PC-3 (cell line): ENCODE data around the gene NNT. TPM values are rescaled to one million over a fixed set of nuclear protein-coding genes. Genes with fewer than 3 reads are reported as not detected.

Source experiments
- ATAC-seq: fragments of 200-7000 bp; cut with Tn5 transposase; 2 replicates; pipeline ENCODE4 v1.9.1; 2020; ENCODE audit warnings: mild to moderate bottlenecking, moderate library complexity
- BruUV-seq: library from RNA; stranded (reverse); fragments of 400-500 nt; replicated peaks from 2 replicates; lab custom pipeline; 2021; lab: Mats Ljungman, UMichigan
- CTCF ChIA-PET: fragments of 300-600 bp; sonication (Branson Sonifier 250); formaldehyde crosslinking; loops from one replicate; lab custom pipeline; 2022; ENCODE audit warnings: antibody characterized with exemption; lab: Charles Lee
- POLR2A ChIA-PET: fragments of 300-600 bp; sonication (Branson Sonifier 250); formaldehyde crosslinking; loops from one replicate; lab custom pipeline; 2022; ENCODE audit warnings: antibody characterized with exemption; ENCODE audit not compliant: unreplicated experiment; lab: Charles Lee
- DNase-seq: peaks from one replicate; pipeline ENCODE4 v3.0.0-alpha.2; 2015
- H2AFZ ChIP-seq: fragments of 300-600 bp; sonication (generic); 2 replicates; pipeline ENCODE4 v1.6.0; 2016; ENCODE audit warnings: antibody characterized with exemption, low read length
- H3F3A ChIP-seq: fragments of 300-600 bp; sonication (generic); one replicate; pipeline ENCODE4 v1.6.0; 2017; ENCODE audit warnings: antibody characterized with exemption, low read length, control low read depth, mild to moderate bottlenecking; ENCODE audit not compliant: unreplicated experiment
- H3K27ac ChIP-seq: fragments of 300-600 bp; sonication (generic); 2 replicates; pipeline ENCODE4 v1.5.1; 2016; ENCODE audit warnings: mild to moderate bottlenecking, low read length
- H3K27me3 ChIP-seq: fragments of 300-600 bp; sonication (generic); 2 replicates; pipeline ENCODE4 v1.6.1; 2016; ENCODE audit warnings: low read length, mixed read lengths
- H3K36me3 ChIP-seq: fragments of 300-600 bp; sonication (generic); 2 replicates; pipeline ENCODE4 v1.6.1; 2016; ENCODE audit warnings: low read depth, mixed run types, low read length, mixed read lengths
- H3K4me1 ChIP-seq: fragments of 300-600 bp; sonication (generic); 2 replicates; pipeline ENCODE4 v1.5.1; 2016; ENCODE audit warnings: low read length; ENCODE audit not compliant: insufficient read depth
- H3K4me2 ChIP-seq: fragments of 300-600 bp; sonication (generic); 2 replicates; pipeline ENCODE4 v1.6.0; 2016; ENCODE audit warnings: low read length
- H3K4me3 ChIP-seq: fragments of 300-600 bp; sonication (generic); 2 replicates; pipeline ENCODE4 v1.5.1; 2016; ENCODE audit warnings: mild to moderate bottlenecking, low read length, mixed read lengths
- H3K79me2 ChIP-seq: fragments of 300-600 bp; sonication (generic); 2 replicates; pipeline ENCODE4 v1.6.1; 2017; ENCODE audit warnings: low read length, mixed read lengths
- H3K9ac ChIP-seq: fragments of 300-600 bp; sonication (generic); 2 replicates; pipeline ENCODE4 v1.6.0; 2016; ENCODE audit warnings: mild to moderate bottlenecking, low read length
- H3K9me2 ChIP-seq: fragments of 300-600 bp; sonication (generic); replicated peaks from 2 replicates; pipeline ENCODE4 v1.6.1; 2016; ENCODE audit warnings: mixed run types, low read length, mixed read lengths
- H3K9me3 ChIP-seq: fragments of 300-600 bp; sonication (generic); 2 replicates; pipeline ENCODE4 v1.6.1; 2016; ENCODE audit warnings: low read length, mixed read lengths
- H4K20me1 ChIP-seq: fragments of 300-600 bp; sonication (generic); 2 replicates; pipeline ENCODE4 v1.6.1; 2016; ENCODE audit warnings: low read length, mixed read lengths
- EZH2 ChIP-seq: fragments of 300-600 bp; sonication (generic); IDR thresholded peaks from one replicate; pipeline ENCODE4 v1.6.1; 2017; ENCODE audit warnings: antibody characterized with exemption, mild to moderate bottlenecking, low read length; ENCODE audit not compliant: unreplicated experiment
- EZH2phosphoT487 ChIP-seq: fragments of 300-600 bp; sonication (generic); IDR thresholded peaks from 2 replicates; pipeline ENCODE4 v1.6.1; 2018; ENCODE audit warnings: mild to moderate bottlenecking, antibody characterized with exemption, low read length, borderline replicate concordance
- intact Hi-C: fragments of 100-400 bp; cut with micrococcal nuclease; formaldehyde crosslinking; loops from 2 replicates; pipeline ENCODE4 v1.9.0; 2023
- total RNA-seq: library from RNA; depleted of rRNA; stranded (reverse); fragments of >200 nt; gene quantifications from 2 replicates; pipeline ENCODE4 v1.2.3, GENCODE V29; 2014
- TF ChIP-seq, protein P1 (sequence below): fragments of 300-600 bp; sonication (generic); conservative IDR thresholded peaks from 2 replicates; pipeline ENCODE4 v1.5.1; 2017; ENCODE audit warnings: antibody characterized with exemption, low read depth, mild to moderate bottlenecking, low read length

NNT gene
- total RNA-seq, 1 experiment from 2014 or later, result 15.6 TPM

DNA sequence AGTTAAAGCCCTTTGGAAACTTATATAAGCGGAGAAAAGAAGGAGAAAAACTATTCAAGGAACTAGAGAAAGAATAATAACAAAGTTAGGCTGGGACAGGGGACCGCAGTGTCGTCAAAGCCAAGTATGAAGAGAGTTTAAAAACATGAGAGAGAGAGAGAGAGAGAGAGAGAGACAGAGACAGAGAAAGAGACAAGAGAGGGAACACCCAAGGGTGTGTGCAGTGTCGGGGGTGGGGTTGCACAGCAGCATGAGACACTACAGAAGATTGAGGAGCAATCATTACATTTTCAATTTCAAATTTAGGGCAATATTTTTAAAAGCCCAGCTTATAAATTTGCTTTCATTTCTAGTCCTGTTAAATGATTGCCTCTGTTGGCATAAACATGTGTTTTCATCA is 74.3 kb downstream of the NNT start:
- no peaks in the 10 kb centered on the region for H4K20me1 ChIP-seq
- ATAC-seq (no peak), DNase-seq (no peak)
- POLR2A ChIA-PET, result no interaction called here
- H3K9me2 ChIP-seq, result no peaks in the 10 kb centered on the region
- no peaks in the 10 kb centered on the region for H3K79me2 ChIP-seq
- CTCF ChIA-PET, result no interaction called here
- intact Hi-C loops, result no loop called here
- no peaks in the 10 kb centered on the region for H3K4me1 ChIP-seq
- H3K9ac ChIP-seq, result no peak overlapping the region
- TF ChIP-seq EZH2phosphoT487, result no peak
- TF ChIP-seq EZH2, result no peak
- TF ChIP-seq, protein P1, sequence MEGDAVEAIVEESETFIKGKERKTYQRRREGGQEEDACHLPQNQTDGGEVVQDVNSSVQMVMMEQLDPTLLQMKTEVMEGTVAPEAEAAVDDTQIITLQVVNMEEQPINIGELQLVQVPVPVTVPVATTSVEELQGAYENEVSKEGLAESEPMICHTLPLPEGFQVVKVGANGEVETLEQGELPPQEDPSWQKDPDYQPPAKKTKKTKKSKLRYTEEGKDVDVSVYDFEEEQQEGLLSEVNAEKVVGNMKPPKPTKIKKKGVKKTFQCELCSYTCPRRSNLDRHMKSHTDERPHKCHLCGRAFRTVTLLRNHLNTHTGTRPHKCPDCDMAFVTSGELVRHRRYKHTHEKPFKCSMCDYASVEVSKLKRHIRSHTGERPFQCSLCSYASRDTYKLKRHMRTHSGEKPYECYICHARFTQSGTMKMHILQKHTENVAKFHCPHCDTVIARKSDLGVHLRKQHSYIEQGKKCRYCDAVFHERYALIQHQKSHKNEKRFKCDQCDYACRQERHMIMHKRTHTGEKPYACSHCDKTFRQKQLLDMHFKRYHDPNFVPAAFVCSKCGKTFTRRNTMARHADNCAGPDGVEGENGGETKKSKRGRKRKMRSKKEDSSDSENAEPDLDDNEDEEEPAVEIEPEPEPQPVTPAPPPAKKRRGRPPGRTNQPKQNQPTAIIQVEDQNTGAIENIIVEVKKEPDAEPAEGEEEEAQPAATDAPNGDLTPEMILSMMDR, result no peak
- no peaks in the 10 kb centered on the region for H3F3A ChIP-seq
- H3K27ac ChIP-seq, result no peak overlapping the region
- H3K27me3 ChIP-seq, result no peaks in the 10 kb centered on the region
- H3K9me3 ChIP-seq, result no peaks in the 10 kb centered on the region
- BruUV-seq, result no TSS peak
- H3K36me3 ChIP-seq, result no peaks in the 10 kb centered on the region
- H3K4me3 ChIP-seq, result no peak overlapping the region
- H2AFZ ChIP-seq, result no peak overlapping the region
- H3K4me2 ChIP-seq, result no peak overlapping the region

DNA sequence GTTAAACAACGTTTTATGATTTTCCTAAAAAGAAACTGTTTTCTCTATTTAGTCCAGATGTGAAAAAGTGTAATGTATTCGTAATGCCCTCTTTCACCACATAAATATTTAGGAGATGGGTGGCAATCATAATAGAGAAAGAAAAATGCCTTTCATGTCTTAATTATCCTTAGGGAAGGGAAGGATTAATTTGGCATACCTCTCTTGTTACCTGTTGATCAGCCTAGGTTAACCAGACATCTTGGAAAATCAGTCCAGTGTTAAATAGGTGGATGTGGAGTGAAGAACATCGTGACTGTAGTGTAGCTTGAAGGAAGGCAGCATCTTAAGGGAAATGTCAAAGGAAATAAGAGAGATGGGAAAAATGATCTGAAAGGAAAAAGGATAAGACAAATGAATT is 76.2 kb downstream of the NNT start:
- no peaks in the 10 kb centered on the region for H3K79me2 ChIP-seq
- H3K9ac ChIP-seq, result no peak overlapping the region
- no peaks in the 10 kb centered on the region for H3F3A ChIP-seq
- no peaks in the 10 kb centered on the region for H3K4me1 ChIP-seq
- ChIA-PET CTCF (no interaction called here), POLR2A (no interaction called here)
- no peaks in the 10 kb centered on the region for H3K9me2 ChIP-seq
- no peaks in the 10 kb centered on the region for H3K27me3 ChIP-seq
- H3K36me3 ChIP-seq, result no peaks in the 10 kb centered on the region
- no peaks in the 10 kb centered on the region for H4K20me1 ChIP-seq
- no peak overlapping the region for H3K27ac ChIP-seq
- intact Hi-C loops, result no loop called here
- no peak overlapping the region for H3K4me2 ChIP-seq
- ATAC-seq, result no peak
- no peak overlapping the region for H2AFZ ChIP-seq
- no peak overlapping the region for H3K4me3 ChIP-seq
- BruUV-seq, result no TSS peak
- no peak for DNase-seq
- TF ChIP-seq EZH2phosphoT487 (no peak), EZH2 (no peak)
- TF ChIP-seq, protein P1, result no peak
- H3K9me3 ChIP-seq, result no peaks in the 10 kb centered on the region

DNA sequence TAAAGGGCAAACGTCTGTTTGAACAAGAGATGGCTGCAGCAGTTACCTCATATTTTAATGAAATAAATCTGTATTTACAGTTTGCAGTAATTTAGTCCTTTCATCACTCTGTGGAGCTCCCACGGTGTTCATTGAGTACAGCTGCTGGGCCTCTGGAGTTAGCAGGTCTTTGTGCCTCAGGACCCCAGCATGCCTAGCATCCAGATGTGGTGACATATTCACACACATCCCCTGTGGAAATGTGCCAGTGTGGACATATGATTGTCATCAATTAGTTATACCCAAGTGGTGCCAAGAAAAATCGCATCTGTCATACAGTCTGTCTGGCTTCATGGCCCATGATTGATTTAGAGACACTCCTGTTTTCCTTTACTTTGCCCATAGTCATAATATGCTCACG is 77.3 kb downstream of the NNT start:
- Histone ChIP-seq H4K20me1 (no peaks in the 10 kb centered on the region), H3K27ac (no peak overlapping the region), H3K9me3 (no peaks in the 10 kb centered on the region), H3K9ac (no peak overlapping the region), H3K4me3 (no peak overlapping the region), H3K79me2 (no peaks in the 10 kb centered on the region), H3F3A (no peaks in the 10 kb centered on the region), H2AFZ (no peak overlapping the region), H3K27me3 (no peaks in the 10 kb centered on the region), H3K9me2 (no peaks in the 10 kb centered on the region), H3K36me3 (no peaks in the 10 kb centered on the region), H3K4me2 (no peak overlapping the region), H3K4me1 (no peaks in the 10 kb centered on the region)
- intact Hi-C loops, result no loop called here
- ChIA-PET POLR2A (no interaction called here), CTCF (no interaction called here)
- no TSS peak for BruUV-seq
- DNase-seq (no peak), ATAC-seq (no peak)
- TF ChIP-seq EZH2phosphoT487 (no peak), EZH2 (no peak)
- TF ChIP-seq, protein P1, result no peak
